HepG2 (cell line): ENCODE data around the gene LEMD2. TPM values are rescaled to one million over a fixed set of nuclear protein-coding genes. Genes with fewer than 3 reads are reported as not detected.
A peak's percentile ranks its signal among the peaks of the same experiment; 100 is the strongest.

Experiments
- BCL6 ChIP-seq: IDR thresholded peaks from 2 replicates; pipeline ENCODE4 v1.6.1; 2016; ENCODE audit warnings: missing genetic modification reagents, missing compliant biosample characterization
- FOXK1 ChIP-seq: sonication (generic); formaldehyde crosslinking; IDR thresholded peaks from 2 replicates; pipeline ENCODE4 v1.4.0; 2020; ENCODE audit warnings: low read depth, missing genetic modification reagents, borderline replicate concordance
- IRX3 ChIP-seq: sonication (generic); formaldehyde crosslinking; IDR thresholded peaks from 2 replicates; pipeline ENCODE4 v1.8.1; 2023; ENCODE audit warnings: mild to moderate bottlenecking, low read depth, missing genetic modification reagents, borderline replicate concordance
- PREB ChIP-seq: sonication (generic); formaldehyde crosslinking; IDR thresholded peaks from 2 replicates; pipeline ENCODE4 v1.4.0; 2020; ENCODE audit warnings: missing genetic modification reagents
- RBM39 ChIP-seq: fragments of 200-400 bp; formaldehyde crosslinking; IDR thresholded peaks from one replicate; pipeline ENCODE4 v1.6.1; 2018; ENCODE audit warnings: antibody characterized with exemption, mild to moderate bottlenecking, low read depth, low read length; ENCODE audit not compliant: poor library complexity, severe bottlenecking
- THAP8 ChIP-seq: sonication (generic); formaldehyde crosslinking; IDR thresholded peaks from 2 replicates; pipeline ENCODE4 v1.5.1; 2020; ENCODE audit warnings: missing genetic modification reagents, mild to moderate bottlenecking, borderline replicate concordance
- ZBTB4 ChIP-seq: sonication (generic); formaldehyde crosslinking; IDR thresholded peaks from 2 replicates; pipeline ENCODE4 v1.4.0; 2020; ENCODE audit warnings: missing genetic modification reagents, mild to moderate bottlenecking, borderline replicate concordance
- ZFP36L1 ChIP-seq: sonication (generic); formaldehyde crosslinking; IDR thresholded peaks from 2 replicates; pipeline ENCODE4 v1.8.0; 2022; ENCODE audit warnings: mild to moderate bottlenecking, missing genetic modification reagents, moderate library complexity
- ZHX2 ChIP-seq, 2 experiments: sonication (generic) in 1 of 2; formaldehyde crosslinking in 1 of 2; IDR thresholded peaks; 2 replicates each; pipeline versions ENCODE4 v1.6.1 to v1.9.0; 2014 to 2022; ENCODE audit warnings: antibody characterized with exemption in 1 of 2, borderline replicate concordance in 1 of 2, inconsistent platforms in 1 of 2, low read depth in 1 of 2, missing genetic modification reagents in 1 of 2
- ZNF276 ChIP-seq: sonication (generic); formaldehyde crosslinking; IDR thresholded peaks from 2 replicates; pipeline ENCODE4 v1.4.0; 2020; ENCODE audit warnings: mild to moderate bottlenecking, low read depth, missing genetic modification reagents
- ZNF292 ChIP-seq: sonication (generic); formaldehyde crosslinking; IDR thresholded peaks from 2 replicates; pipeline ENCODE4 v1.8.1; 2022; ENCODE audit warnings: mild to moderate bottlenecking, low read depth, missing genetic modification reagents, borderline replicate concordance
- ZNF350 ChIP-seq: sonication (generic); formaldehyde crosslinking; IDR thresholded peaks from 2 replicates; pipeline ENCODE4 v1.4.0; 2020; ENCODE audit warnings: mild to moderate bottlenecking, low read depth, missing genetic modification reagents, borderline replicate concordance
- ZNF556 ChIP-seq: sonication (generic); formaldehyde crosslinking; IDR thresholded peaks from 2 replicates; pipeline ENCODE4 v1.4.0; 2020; ENCODE audit warnings: mild to moderate bottlenecking, missing genetic modification reagents, borderline replicate concordance
- ZNF572 ChIP-seq: sonication (generic); formaldehyde crosslinking; IDR thresholded peaks from 2 replicates; pipeline ENCODE4 v1.5.1; 2020; ENCODE audit warnings: mild to moderate bottlenecking, missing genetic modification reagents
- ZNF672 ChIP-seq: sonication (generic); formaldehyde crosslinking; IDR thresholded peaks from 2 replicates; pipeline ENCODE4 v1.8.1; 2022; ENCODE audit warnings: missing genetic modification reagents
- polyA plus RNA-seq, 8 experiments: library from polyadenylated mRNA; depleted of rRNA in 3 of 8; stranded (reverse) in 7 of 8; unstranded in 1 of 8; fragments of >200 nt; fragmentation: Illumina TruSeq in 4 of 8; extraction: Trizol in 4 of 8; gene quantifications; 2 replicates each; pipeline versions ENCODE4 v1.2.1 to v1.2.3, GENCODE V29; 2011 to 2016; ENCODE audit warnings: low read depth in 4 of 8, missing spikeins in 1 of 8, mixed read lengths in 1 of 8; ENCODE audit not compliant: insufficient read depth in 1 of 8
- total RNA-seq, 5 experiments: library from RNA; depleted of rRNA; stranded (reverse); fragments of >200 nt; fragmentation: Illumina TruSeq; extraction: Trizol; gene quantifications; 2 replicates each; pipeline ENCODE4 v1.2.3, GENCODE V29; 2016; ENCODE audit warnings: low read depth in 1 of 5

The LEMD2 gene
- total and polyA plus RNA-seq, 2 of the 13 experiments (the other 11 are each of a cell fraction or from before 2014, with no cell fraction given), result 45.2 to 62.9 TPM

- TF ChIP-seq ZHX2 (IDR thresholded peaks at IDR 0.05; ENCODE audit: low read depth), result no peak
- no peak for TF ChIP-seq ZHX2 (CRISPR knock-in tag; IDR thresholded peaks at IDR 0.05; ENCODE audit: borderline replicate concordance)
- 0 out of 2 replicates have a peak, but pooled peaks have one; percentile 42 for TF ChIP-seq ZNF350 (CRISPR knock-in tag)
- TF ChIP-seq RBM39, result no peak
- TF ChIP-seq ZFP36L1 (CRISPR knock-in tag), result no peak
- no peak for TF ChIP-seq BCL6 (CRISPR knock-in tag)
- no peak for TF ChIP-seq ZBTB4 (CRISPR knock-in tag)
- no peak for TF ChIP-seq ZNF292 (CRISPR knock-in tag)
- TF ChIP-seq PREB (CRISPR knock-in tag), result no peak
- 0 out of 2 replicates have a peak, but pooled peaks have one; percentile 68 for TF ChIP-seq ZNF572 (CRISPR knock-in tag)
- TF ChIP-seq ZNF276, result no peak
- TF ChIP-seq IRX3 (CRISPR knock-in tag), result no peak
- TF ChIP-seq ZNF672 (CRISPR knock-in tag), result no peak
- no peak for TF ChIP-seq FOXK1 (CRISPR knock-in tag)
- TF ChIP-seq THAP8 (CRISPR knock-in tag), result 0 out of 2 replicates have a peak, but pooled peaks have one; percentile 10
- no peak for TF ChIP-seq ZNF556 (CRISPR knock-in tag)
These were observed 593 bp upstream of the LEMD2 start (continued) for GRCh38 chr6:33789550-33789895.
